PFSK-1 (cell line): Measurements from ENCODE around the gene LEPR. TPM values are rescaled to one million over a fixed set of nuclear protein-coding genes. Genes with fewer than 3 reads are reported as not detected.

Experiments used
- FOXP2 ChIP-seq: optimal IDR thresholded peaks from 2 replicates; pipeline ENCODE3; 2011; ENCODE audit warnings: borderline replicate concordance, control low read depth, inconsistent platforms; ENCODE audit not compliant: insufficient read depth; ENCODE audit errors: extremely low read length, extremely low read depth
- POLR2AphosphoS5 ChIP-seq: IDR thresholded peaks from 2 replicates; pipeline ENCODE4 v1.6.1; 2012; ENCODE audit warnings: low read depth, mild to moderate bottlenecking, control low read depth, low read length, moderate library complexity
- REST ChIP-seq, 2 experiments: IDR thresholded peaks; 2 replicates each; pipeline versions ENCODE4 v1.6.1 to v1.8.0; 2011 to 2012; ENCODE audit warnings: low read depth in 2 of 2, low read length in 2 of 2, control low read depth in 1 of 2, inconsistent platforms in 1 of 2, mild to moderate bottlenecking in 1 of 2, moderate library complexity in 1 of 2; ENCODE audit not compliant: insufficient read depth in 1 of 2
- SIN3A ChIP-seq: IDR thresholded peaks from 2 replicates; pipeline ENCODE4 v1.6.1; 2012; ENCODE audit warnings: mild to moderate bottlenecking, low read length, moderate library complexity, borderline replicate concordance; ENCODE audit not compliant: insufficient read depth
- TAF1 ChIP-seq: IDR thresholded peaks from 2 replicates; pipeline ENCODE4 v1.6.1; 2012; ENCODE audit warnings: low read length, control low read depth, borderline replicate concordance; ENCODE audit not compliant: insufficient read depth
- polyA plus RNA-seq: library from polyadenylated mRNA; unstranded; fragments of >200 nt; gene quantifications from one replicate; pipeline ENCODE4 v1.2.1, GENCODE V29; 2012; ENCODE audit warnings: low read depth, missing spikeins; ENCODE audit not compliant: insufficient read length

LEPR gene
- 2.8 TPM for polyA plus RNA-seq

GRCh38 chr1:65420590-65421350 lies at the start of gene LEPR, which contains the start of gene LEPROT:
LEPR (plus strand) TSS chr1:65420668; CDS start chr1:65565566, 144,898 bp downstream.
LEPROT (plus strand) TSS chr1:65420668; CDS start chr1:65420725, 57 bp downstream.
- TF ChIP-seq REST (IDR thresholded peaks at IDR 0.05; ENCODE audit: insufficient read depth in 1 of 2, low read depth in 2 of 2, low read length in 2 of 2): no peak
- TF ChIP-seq TAF1: peak; percentile 75

- TF ChIP-seq SIN3A: no peak
These were observed 48.9 kb upstream of the LEPR start for GRCh38 chr1:65371544-65371943.

- TF ChIP-seq REST (IDR thresholded peaks at IDR 0.05; ENCODE audit: insufficient read depth in 1 of 2, low read depth in 2 of 2, low read length in 2 of 2): no peak
- no peak for TF ChIP-seq TAF1
- no peak for TF ChIP-seq POLR2AphosphoS5
- no peak for TF ChIP-seq FOXP2
- TF ChIP-seq SIN3A: no peak
These were observed 47.9 kb upstream of the LEPR start for GRCh38 chr1:65372557-65372956.

- no peak for TF ChIP-seq REST (IDR thresholded peaks at IDR 0.05; ENCODE audit: insufficient read depth in 1 of 2, low read depth in 2 of 2, low read length in 2 of 2)
- no peak for TF ChIP-seq TAF1
- TF ChIP-seq SIN3A: no peak
- no peak for TF ChIP-seq POLR2AphosphoS5
- TF ChIP-seq FOXP2: no peak
These were observed 42.8 kb upstream of the LEPR start for GRCh38 chr1:65377496-65378246.

GRCh38 chr1:65378247-65378946 lies 42.1 kb upstream of the LEPR start:
- no peak for TF ChIP-seq FOXP2
- TF ChIP-seq REST (IDR thresholded peaks at IDR 0.05; ENCODE audit: insufficient read depth in 1 of 2, low read depth in 2 of 2, low read length in 2 of 2): no peak
- no peak for TF ChIP-seq POLR2AphosphoS5
- no peak for TF ChIP-seq SIN3A
- no peak for TF ChIP-seq TAF1
